ENCODE measurements around the gene PIK3R1. TPM values are rescaled to one million over a fixed set of nuclear protein-coding genes. Genes with fewer than 3 reads are reported as not detected.

PIK3R1 gene
- total and polyA plus RNA-seq, 10 of the 15 experiments (the other 5 are each of a cell fraction or from before 2014, with no cell fraction given) = 7.8 to 38.4 (median 15.7) TPM

DNA sequence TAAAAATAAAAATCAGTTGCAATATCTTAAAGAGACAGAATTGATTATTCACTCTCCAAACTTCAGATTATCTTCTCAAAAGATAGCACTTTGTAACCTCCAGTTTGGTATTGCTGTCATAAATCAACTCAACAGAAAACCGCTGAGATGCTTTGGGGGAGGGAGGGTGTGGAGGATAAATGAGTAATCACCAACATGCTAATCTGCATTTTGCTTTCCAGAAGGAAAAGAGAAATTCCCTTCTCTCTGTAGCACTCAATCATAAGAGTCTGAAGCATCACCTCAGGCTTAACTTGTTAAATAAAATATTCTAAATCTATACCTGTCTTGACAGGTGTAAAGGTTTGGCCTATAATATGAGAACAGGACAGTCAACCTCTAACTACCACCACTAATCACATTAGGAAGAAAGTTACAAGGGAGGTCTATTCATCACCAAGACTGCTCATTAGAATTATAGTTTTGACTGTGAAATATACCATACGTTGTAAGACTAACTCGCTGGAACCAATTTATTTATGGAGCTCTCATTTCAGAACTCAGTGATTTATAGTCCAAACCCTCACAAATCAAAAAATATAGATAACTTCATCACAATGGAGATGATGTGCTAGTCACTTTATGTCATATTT is 89.0 kb downstream of the PIK3R1 start:
- no peak overlapping the region for H2AFZ ChIP-seq (ENCODE audit: control insufficient read depth, low read depth, low read length)
- no peak overlapping the region for H3K27ac ChIP-seq (ENCODE audit: control insufficient read depth, insufficient read depth)
- no TSS peak for BruUV-seq (replicated peaks)
- no peaks in the 10 kb centered on the region for H3K9me3 ChIP-seq (replicated peaks; ENCODE audit: control insufficient read depth, insufficient read depth, low read length)
- no peaks in the 10 kb centered on the region for H3K79me2 ChIP-seq (ENCODE audit: control insufficient read depth, insufficient read depth, low read length)
- POLR2A ChIA-PET = no interaction called here
- in situ Hi-C loops (cut with MboI) (no loop called here), intact Hi-C loops (cut with micrococcal nuclease; ENCODE audit: unreplicated experiment) (loop anchor here (5.0 kb wide), 1 partner anchor 73 kb away; no protein-coding TSS in a partner anchor)
- peaks cover 13% of the 10 kb centered on the region; the same call in 1 of the 2 replicates for H3K4me1 ChIP-seq (ENCODE audit: control insufficient read depth, insufficient read depth, low read length)
- TF ChIP-seq WRNIP1 (IDR thresholded peaks at IDR 0.05; ENCODE audit: borderline replicate concordance, low read depth, low read length) (no peak), MYC (IDR thresholded peaks at IDR 0.05; ENCODE audit: insufficient read depth, insufficient read length, insufficient replicate concordance, low read length, severe bottlenecking) (no peak), EED (IDR thresholded peaks at IDR 0.05; ENCODE audit: low read depth) (no peak), NR2F1 (conservative IDR thresholded peaks at IDR 0.05) (no peak), BHLHE40 (IDR thresholded peaks at IDR 0.05; ENCODE audit: borderline replicate concordance in 1 of 2, low read depth in 2 of 2, low read length in 1 of 2) (no peak), RUNX3 (IDR thresholded peaks at IDR 0.05; ENCODE audit: low read length) (peak; percentile 71), CHD2 (IDR thresholded peaks at IDR 0.05; ENCODE audit: borderline replicate concordance, low read depth, low read length) (no peak), TBL1XR1 (IDR thresholded peaks at IDR 0.05; ENCODE audit: low read depth, low read length) (no peak), HDAC2 (IDR thresholded peaks at IDR 0.05) (no peak)
- TF ChIP-seq, protein P1, sequence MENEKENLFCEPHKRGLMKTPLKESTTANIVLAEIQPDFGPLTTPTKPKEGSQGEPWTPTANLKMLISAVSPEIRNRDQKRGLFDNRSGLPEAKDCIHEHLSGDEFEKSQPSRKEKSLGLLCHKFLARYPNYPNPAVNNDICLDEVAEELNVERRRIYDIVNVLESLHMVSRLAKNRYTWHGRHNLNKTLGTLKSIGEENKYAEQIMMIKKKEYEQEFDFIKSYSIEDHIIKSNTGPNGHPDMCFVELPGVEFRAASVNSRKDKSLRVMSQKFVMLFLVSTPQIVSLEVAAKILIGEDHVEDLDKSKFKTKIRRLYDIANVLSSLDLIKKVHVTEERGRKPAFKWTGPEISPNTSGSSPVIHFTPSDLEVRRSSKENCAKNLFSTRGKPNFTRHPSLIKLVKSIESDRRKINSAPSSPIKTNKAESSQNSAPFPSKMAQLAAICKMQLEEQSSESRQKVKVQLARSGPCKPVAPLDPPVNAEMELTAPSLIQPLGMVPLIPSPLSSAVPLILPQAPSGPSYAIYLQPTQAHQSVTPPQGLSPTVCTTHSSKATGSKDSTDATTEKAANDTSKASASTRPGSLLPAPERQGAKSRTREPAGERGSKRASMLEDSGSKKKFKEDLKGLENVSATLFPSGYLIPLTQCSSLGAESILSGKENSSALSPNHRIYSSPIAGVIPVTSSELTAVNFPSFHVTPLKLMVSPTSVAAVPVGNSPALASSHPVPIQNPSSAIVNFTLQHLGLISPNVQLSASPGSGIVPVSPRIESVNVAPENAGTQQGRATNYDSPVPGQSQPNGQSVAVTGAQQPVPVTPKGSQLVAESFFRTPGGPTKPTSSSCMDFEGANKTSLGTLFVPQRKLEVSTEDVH (IDR thresholded peaks at IDR 0.05; ENCODE audit: low read depth, partially characterized antibody) = no peak
- TF ChIP-seq, protein P2, sequence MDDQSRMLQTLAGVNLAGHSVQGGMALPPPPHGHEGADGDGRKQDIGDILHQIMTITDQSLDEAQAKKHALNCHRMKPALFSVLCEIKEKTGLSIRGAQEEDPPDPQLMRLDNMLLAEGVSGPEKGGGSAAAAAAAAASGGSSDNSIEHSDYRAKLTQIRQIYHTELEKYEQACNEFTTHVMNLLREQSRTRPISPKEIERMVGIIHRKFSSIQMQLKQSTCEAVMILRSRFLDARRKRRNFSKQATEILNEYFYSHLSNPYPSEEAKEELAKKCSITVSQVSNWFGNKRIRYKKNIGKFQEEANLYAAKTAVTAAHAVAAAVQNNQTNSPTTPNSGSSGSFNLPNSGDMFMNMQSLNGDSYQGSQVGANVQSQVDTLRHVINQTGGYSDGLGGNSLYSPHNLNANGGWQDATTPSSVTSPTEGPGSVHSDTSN (IDR thresholded peaks at IDR 0.05; ENCODE audit: insufficient replicate concordance, low read depth, low read length) = peak; percentile 30
- TF ChIP-seq, protein P3, sequence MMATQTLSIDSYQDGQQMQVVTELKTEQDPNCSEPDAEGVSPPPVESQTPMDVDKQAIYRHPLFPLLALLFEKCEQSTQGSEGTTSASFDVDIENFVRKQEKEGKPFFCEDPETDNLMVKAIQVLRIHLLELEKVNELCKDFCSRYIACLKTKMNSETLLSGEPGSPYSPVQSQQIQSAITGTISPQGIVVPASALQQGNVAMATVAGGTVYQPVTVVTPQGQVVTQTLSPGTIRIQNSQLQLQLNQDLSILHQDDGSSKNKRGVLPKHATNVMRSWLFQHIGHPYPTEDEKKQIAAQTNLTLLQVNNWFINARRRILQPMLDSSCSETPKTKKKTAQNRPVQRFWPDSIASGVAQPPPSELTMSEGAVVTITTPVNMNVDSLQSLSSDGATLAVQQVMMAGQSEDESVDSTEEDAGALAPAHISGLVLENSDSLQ (IDR thresholded peaks at IDR 0.05) = peak; percentile 25; the same call in 1 of the 2 replicates
- SMC1A ChIA-PET (ENCODE audit: uncharacterized antibody, unreplicated experiment) = interaction anchor here (0.7 to 10.5 kb wide), 5 partner anchors 13 to 89 kb away, joined by 3 to 63 read pairs (median 3); no protein-coding TSS in a partner anchor
- no peak for FAIRE-seq
- RAD21 ChIA-PET (ENCODE audit: unreplicated experiment) = no interaction called here
- ATAC-seq = no peak
- no peak overlapping the region for H3K9ac ChIP-seq (ENCODE audit: control insufficient read depth, insufficient read depth, low read length)
- H3K27me3 ChIP-seq (replicated peaks in 1 of 2; ENCODE audit: control insufficient read depth in 2 of 2, insufficient read depth in 2 of 2, low read length in 1 of 2) = no peaks in the 10 kb centered on the region
- H3K4me2 ChIP-seq (ENCODE audit: control insufficient read depth, insufficient read depth) = no peak overlapping the region
- CTCF ChIA-PET = interaction anchor here (0.6 to 2.1 kb wide), 4 partner anchors 12 to 156 kb away, joined by 3 to 14 read pairs (median 3); no protein-coding TSS in a partner anchor
- no peak for DNase-seq (ENCODE audit: low read depth, low spot score)
- no peak overlapping the region for H3K4me3 ChIP-seq
- 29% methylated on average over 3 of the region's 3 CpGs for WGBS (ENCODE audit: insufficient coverage, insufficient replicate concordance, low lambda C conversion rate, missing lambda C conversion rate)
- no peaks in the 10 kb centered on the region for H3K36me3 ChIP-seq (ENCODE audit: control insufficient read depth in 2 of 2, insufficient read depth in 2 of 2, low read length in 1 of 2)
- H4K20me1 ChIP-seq (ENCODE audit: control insufficient read depth, insufficient read depth) = no peaks in the 10 kb centered on the region

All from GM12878 (cell line).